ENCODE data around the gene LRRC3C.

LRRC3C gene

DNA sequence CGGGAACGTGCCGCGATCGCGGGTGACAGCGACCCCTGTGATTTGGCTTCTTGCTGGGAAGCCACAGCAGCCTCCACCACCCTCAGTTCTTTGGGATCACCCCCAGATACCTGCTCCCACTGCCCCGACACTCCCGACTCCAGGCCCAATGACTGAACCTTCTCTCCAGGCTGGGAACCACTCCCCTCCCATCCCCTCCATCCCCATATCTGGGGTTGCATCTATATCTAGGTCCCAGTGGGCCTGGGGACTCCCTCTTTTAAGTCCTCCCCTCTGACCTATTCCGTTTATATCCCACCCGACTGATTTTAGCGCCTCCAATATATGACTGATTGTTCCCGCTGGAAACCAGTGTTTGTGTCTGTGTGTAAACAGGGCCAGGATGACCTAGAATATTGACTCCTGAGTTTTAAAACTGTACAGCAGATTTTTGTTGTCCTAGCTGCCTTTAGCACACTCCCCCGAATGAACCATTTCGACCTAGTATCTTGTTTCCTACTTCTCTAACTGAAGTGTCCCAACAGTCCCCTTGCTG lies 53.7 kb downstream of the LRRC3C start:
- DNase-seq, result no peak

DNA sequence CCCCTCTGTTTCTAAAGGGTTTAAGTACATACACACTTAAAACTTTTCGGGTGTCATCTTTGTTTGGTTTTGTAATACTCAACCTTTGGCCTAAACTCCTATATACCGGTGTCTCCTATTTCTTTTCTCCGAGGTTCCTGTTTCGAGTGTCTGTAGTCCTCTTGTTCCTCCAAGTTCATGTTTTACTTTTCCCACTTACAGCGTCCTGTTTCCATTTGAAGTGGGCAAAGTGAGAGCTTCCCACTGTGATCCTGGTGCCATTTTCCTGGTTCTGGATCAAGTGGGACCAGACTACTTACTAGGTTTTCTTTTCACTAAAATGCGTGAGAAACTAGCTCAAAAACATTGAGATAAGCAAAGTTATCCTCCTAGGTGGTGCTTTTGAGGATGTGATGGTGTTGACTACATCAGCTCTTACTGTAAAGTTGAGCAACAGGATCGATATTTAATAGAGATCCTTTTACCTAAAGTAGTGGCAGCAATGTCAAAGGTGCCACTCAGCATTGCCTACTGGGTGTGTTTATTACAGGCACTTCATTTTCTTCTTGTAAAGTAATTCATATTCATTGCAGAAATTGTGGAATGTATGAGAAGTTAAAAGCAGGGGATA lies 54.3 kb downstream of the LRRC3C start:
- no peak for DNase-seq

DNA sequence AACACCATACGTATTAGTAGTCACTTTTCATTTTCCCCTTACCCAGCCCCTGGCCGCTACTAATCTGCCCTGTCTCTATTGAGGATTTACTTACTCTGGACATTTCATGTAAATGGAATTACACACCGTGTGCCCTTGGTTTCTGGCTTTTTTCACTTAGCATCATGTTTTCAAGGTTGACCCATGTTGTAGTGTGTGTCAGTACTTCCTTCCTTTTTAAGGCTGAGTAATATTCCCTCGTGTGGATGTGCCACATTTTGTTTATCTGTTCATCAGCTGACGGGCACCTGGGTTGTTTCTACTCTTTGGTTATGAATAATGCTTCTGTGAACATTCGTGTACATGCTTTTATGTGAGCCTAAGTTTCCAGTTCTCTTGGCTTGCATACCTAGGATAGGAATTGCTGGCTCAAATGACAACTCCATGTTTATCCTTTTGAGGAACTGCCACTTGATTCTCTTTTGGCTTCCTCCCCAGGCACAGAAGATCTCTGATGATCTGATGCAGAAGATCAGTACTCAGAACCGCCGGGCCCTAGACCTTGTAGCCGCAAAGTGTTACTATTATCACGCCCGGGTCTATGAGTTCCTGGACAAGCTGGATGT lies 60.8 kb downstream of the LRRC3C start:
- DNase-seq, result no peak

DNA sequence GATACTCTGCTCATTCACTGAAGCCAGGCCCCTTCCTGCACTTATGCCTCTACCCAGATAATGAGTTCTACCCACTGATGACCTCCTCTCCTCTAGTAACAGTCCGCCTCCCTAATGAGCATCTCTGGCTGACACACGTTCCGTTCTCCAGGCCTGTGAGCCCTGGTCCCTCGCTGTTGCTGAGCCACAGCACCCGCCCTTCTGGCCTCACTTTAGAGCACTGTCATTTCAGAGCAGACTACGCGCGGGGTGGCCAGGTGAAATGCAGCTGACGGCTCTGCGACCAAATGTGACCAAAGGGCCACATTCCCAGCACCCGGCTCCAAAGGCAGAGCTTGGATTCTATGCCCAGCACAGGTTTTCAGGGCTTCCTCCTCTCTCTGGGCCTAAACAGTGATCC lies 66.9 kb downstream of the LRRC3C start:
- no peak for DNase-seq

Data from activated T-cell treated with anti-CD3 and anti-CD28 coated beads, Interleukin-2, amount 50 U/mL, for 1 hour (primary cell).